Sigmoid colon (tissue), 7 donors: Measurements from ENCODE around the gene LRRC74A. TPM values are rescaled to one million over a fixed set of nuclear protein-coding genes. Genes with fewer than 3 reads are reported as not detected.
A peak's percentile ranks its signal among the peaks of the same experiment; 100 is the strongest.

ENCODE experiments used
- DNase-seq: peaks from one replicate; pipeline ENCODE4 v3.0.0-alpha.2; 2019
- H3K27ac ChIP-seq, 4 donors: fragments of 200-600 bp; sonication (generic); one replicate each; pipeline ENCODE4 v1.5.1; 2016 to 2019; ENCODE audit warnings: mild to moderate bottlenecking in 1 of 4
- H3K27me3 ChIP-seq, 3 donors: fragments of 200-600 bp; sonication (generic); one replicate each; pipeline ENCODE4 v1.5.1; 2019; ENCODE audit warnings: mild to moderate bottlenecking in 1 of 3
- H3K36me3 ChIP-seq, 4 donors: fragments of 200-600 bp; sonication (generic); one replicate each; pipeline ENCODE4 v1.5.1; 2016 to 2019
- H3K4me1 ChIP-seq, 4 donors: fragments of 200-600 bp; sonication (generic); one replicate each; pipeline ENCODE4 v1.5.1; 2017 to 2019
- H3K4me3 ChIP-seq, 4 donors: fragments of 200-600 bp; sonication (generic); one replicate each; pipeline ENCODE4 v1.5.1; 2017 to 2019; ENCODE audit warnings: mild to moderate bottlenecking in 2 of 4, moderate library complexity in 1 of 4
- H3K9me3 ChIP-seq, 4 donors: fragments of 200-600 bp in 3 of 4; sonication (generic) in 3 of 4; one replicate each; pipeline versions ENCODE4 v1.5.1 to v1.6.1; 2013 to 2019
- EP300 ChIP-seq, 4 donors: sonication (generic); formaldehyde crosslinking; IDR thresholded peaks; one replicate each; pipeline ENCODE4 v1.6.1; 2017; ENCODE audit warnings: antibody characterized with exemption in 4 of 4
- POLR2A ChIP-seq, 2 donors: fragments of 450-650 bp; IDR thresholded peaks; one replicate each; pipeline ENCODE4 v1.6.1; 2016; ENCODE audit warnings: antibody characterized with exemption in 2 of 2, mild to moderate bottlenecking in 2 of 2, moderate library complexity in 2 of 2
- POLR2AphosphoS5 ChIP-seq, 4 donors: sonication (generic); formaldehyde crosslinking; IDR thresholded peaks; one replicate each; pipeline ENCODE4 v1.6.1; 2017; ENCODE audit warnings: antibody characterized with exemption in 4 of 4
- WGBS, 2 donors: extraction: QIAGEN DNeasy Blood & Tissue Kit; methylation state at CpG; one replicate each; pipeline ENCODE4 v1.1.7; 2013; 5-methylcytosine and 5-hydroxymethylcytosine counted together
- intact Hi-C: fragments of 100-400 bp; cut with DNase I; formaldehyde crosslinking; loops from one replicate; pipeline ENCODE4 v1.15.1; 2023
- polyA plus RNA-seq, 3 donors: library from polyadenylated mRNA; stranded (reverse); fragments of 200-250 nt; gene quantifications; one replicate each; pipeline ENCODE4 v1.2.3, GENCODE V29; 2013
- total RNA-seq, 4 donors: library from RNA; depleted of rRNA; stranded (reverse); fragments of >200 nt; gene quantifications; one replicate each; pipeline ENCODE4 v1.1.0, GENCODE V29; 2016
- TF ChIP-seq, protein P1 (sequence below), 4 experiments: fragments of 450-650 bp in 3 of 4; fragments of 200-600 bp in 1 of 4; IDR thresholded peaks; one replicate each; pipeline ENCODE4 v1.5.1; 2016 to 2019; ENCODE audit warnings: antibody characterized with exemption in 4 of 4, mild to moderate bottlenecking in 3 of 4, moderate library complexity in 2 of 4
- donor health status: healthy with polysubstance abuse.
- donor health status: Bipolar disorder and iron deficiency.
- donor health status: healthy.

Gene LRRC74A
- total and polyA plus RNA-seq, 7 donors = not detected

DNA sequence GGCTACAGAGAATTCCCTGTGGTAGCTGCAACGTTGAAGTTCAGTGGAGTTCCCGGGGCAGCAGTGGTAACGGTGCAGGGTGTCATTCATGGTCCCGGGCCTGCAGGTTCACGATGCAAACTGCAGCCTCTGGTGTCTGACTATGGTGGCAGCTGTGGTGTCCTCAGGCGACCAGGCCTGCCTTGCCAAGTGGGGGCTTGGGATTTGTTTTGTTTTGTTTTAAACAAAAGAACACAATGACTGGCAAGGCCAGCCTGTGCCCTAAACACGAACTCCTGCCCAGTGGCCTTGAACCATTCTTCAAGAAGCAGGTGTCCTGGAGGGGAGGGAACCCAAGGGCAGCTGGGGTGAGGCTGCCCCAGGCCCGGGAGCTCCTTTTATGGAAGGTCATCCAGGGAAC is 48.5 kb downstream of the LRRC74A start:
- TF ChIP-seq POLR2AphosphoS5 (IDR thresholded peaks at IDR 0.05) = no peak
- TF ChIP-seq POLR2A (IDR thresholded peaks at IDR 0.05) = no peak
- no peak for TF ChIP-seq EP300 (IDR thresholded peaks at IDR 0.05)
- TF ChIP-seq, protein P1, sequence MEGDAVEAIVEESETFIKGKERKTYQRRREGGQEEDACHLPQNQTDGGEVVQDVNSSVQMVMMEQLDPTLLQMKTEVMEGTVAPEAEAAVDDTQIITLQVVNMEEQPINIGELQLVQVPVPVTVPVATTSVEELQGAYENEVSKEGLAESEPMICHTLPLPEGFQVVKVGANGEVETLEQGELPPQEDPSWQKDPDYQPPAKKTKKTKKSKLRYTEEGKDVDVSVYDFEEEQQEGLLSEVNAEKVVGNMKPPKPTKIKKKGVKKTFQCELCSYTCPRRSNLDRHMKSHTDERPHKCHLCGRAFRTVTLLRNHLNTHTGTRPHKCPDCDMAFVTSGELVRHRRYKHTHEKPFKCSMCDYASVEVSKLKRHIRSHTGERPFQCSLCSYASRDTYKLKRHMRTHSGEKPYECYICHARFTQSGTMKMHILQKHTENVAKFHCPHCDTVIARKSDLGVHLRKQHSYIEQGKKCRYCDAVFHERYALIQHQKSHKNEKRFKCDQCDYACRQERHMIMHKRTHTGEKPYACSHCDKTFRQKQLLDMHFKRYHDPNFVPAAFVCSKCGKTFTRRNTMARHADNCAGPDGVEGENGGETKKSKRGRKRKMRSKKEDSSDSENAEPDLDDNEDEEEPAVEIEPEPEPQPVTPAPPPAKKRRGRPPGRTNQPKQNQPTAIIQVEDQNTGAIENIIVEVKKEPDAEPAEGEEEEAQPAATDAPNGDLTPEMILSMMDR (IDR thresholded peaks at IDR 0.05) = no peak
- Histone ChIP-seq H3K4me3 (no peak overlapping the region), H3K27me3 (peaks cover 0 to 4% (median 0%) of the 10 kb centered on the region in 3 donors), H3K4me1 (no peaks in the 10 kb centered on the region), H3K36me3 (no peaks in the 10 kb centered on the region), H3K27ac (no peak overlapping the region), H3K9me3 (no peaks in the 10 kb centered on the region)
- DNase-seq = no peak
- WGBS, 2 donors = 77 to 84% methylated on average over 8 of the region's 8 CpGs
- intact Hi-C loops = loop anchor here (5.0 kb wide), 1 partner anchor 443 kb away; no protein-coding TSS in a partner anchor

DNA sequence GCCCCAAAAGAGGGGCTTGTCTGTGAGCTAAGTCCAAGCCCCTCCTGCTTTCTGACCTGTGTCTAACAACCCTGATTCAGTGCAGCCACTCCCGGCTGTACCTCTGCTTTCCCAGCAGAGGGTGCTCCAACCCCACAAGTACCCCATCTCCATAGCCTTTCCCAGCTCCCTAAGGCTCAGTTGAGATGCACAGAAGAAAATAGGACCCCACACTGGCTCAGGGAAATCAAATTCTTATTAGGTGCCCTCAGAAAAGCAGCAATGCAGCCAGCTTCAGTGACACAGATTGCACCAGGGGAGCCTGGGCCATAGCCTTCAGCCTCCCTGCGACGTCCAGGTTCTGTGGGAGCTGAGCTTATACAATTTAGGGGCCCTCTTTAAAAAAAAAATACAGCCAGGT is 49.9 kb downstream of the LRRC74A start:
- Histone ChIP-seq H3K27ac (no peak overlapping the region), H3K36me3 (no peaks in the 10 kb centered on the region), H3K4me1 (no peaks in the 10 kb centered on the region), H3K9me3 (no peaks in the 10 kb centered on the region), H3K4me3 (no peak overlapping the region), H3K27me3 (no peaks in the 10 kb centered on the region)
- intact Hi-C loops = loop anchor here (1.0 kb wide), 2 partner anchors 37 to 194 kb away; no protein-coding TSS in a partner anchor
- WGBS, 2 donors = 61 to 63% methylated on average over 3 of the region's 3 CpGs
- peak; percentile 82 for DNase-seq
- TF ChIP-seq, protein P1 (IDR thresholded peaks at IDR 0.05) = peak; percentile 90 to 95 (median 92)
- no peak for TF ChIP-seq EP300 (IDR thresholded peaks at IDR 0.05)

DNA sequence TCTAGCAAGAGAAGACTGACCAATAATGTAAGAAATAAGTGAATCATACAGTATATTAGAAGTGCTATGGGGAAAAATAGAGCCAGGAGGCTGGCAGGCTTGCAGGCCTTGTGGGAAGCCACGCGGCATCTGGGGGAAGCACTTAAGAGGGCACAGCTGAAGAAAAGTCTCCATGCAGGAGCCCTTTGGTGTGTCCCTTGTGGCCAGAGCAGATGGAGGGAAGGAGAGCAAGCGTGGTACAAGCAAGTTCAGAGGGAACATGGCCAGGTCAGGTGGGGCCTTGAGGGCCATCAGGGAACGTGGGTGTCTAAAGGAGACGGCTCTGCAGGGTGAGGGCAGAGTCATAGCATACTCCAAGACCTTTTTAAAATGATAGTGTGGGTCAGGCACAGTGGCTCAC is 51.7 kb downstream of the LRRC74A start:
- WGBS, 2 donors = 83 to 92% methylated on average over 5 of the region's 5 CpGs

DNA sequence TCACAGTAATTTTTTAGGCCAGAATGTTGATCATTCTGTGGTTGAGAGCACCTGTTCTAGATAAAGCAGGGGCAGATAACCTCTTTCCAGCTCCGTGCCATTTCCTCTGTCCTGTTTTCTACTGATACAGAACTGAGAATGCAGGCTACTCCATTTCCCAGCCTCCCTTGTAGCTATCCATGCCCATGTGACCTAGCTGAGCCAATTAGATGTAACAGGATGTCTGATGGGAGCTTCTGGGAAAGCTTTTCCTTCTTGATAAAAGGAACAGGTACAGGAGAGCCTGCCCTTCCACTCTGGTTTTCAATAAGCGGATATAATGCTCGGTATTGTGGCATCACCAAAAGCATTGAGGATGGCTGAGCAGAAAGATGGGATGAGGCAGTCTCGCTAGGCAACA is 54.2 kb downstream of the LRRC74A start:
- intact Hi-C loops = no loop called here
- TF ChIP-seq POLR2AphosphoS5 (IDR thresholded peaks at IDR 0.05) (no peak), POLR2A (IDR thresholded peaks at IDR 0.05) (no peak), EP300 (IDR thresholded peaks at IDR 0.05) (no peak)
- TF ChIP-seq, protein P1 (IDR thresholded peaks at IDR 0.05) = no peak
- Histone ChIP-seq H3K27me3 (no peaks in the 10 kb centered on the region), H3K4me1 (no peaks in the 10 kb centered on the region), H3K9me3 (no peaks in the 10 kb centered on the region), H3K27ac (no peak overlapping the region), H3K36me3 (no peaks in the 10 kb centered on the region), H3K4me3 (no peak overlapping the region)
- DNase-seq = no peak
- WGBS, 2 donors = 79 to 82% methylated on average over 4 of the region's 4 CpGs

More for the DNA sequence above, 51.7 kb downstream of the LRRC74A start:
- Histone ChIP-seq H3K27ac (no peak overlapping the region), H3K4me3 (no peak overlapping the region), H3K9me3 (no peaks in the 10 kb centered on the region), H3K36me3 (no peaks in the 10 kb centered on the region), H3K4me1 (no peaks in the 10 kb centered on the region), H3K27me3 (no peaks in the 10 kb centered on the region)
- DNase-seq = no peak
- TF ChIP-seq, protein P1 (IDR thresholded peaks at IDR 0.05) = no peak
- TF ChIP-seq POLR2A (IDR thresholded peaks at IDR 0.05) = no peak
- TF ChIP-seq EP300 (IDR thresholded peaks at IDR 0.05) = no peak
- TF ChIP-seq POLR2AphosphoS5 (IDR thresholded peaks at IDR 0.05) = no peak
- intact Hi-C loops = no loop called here

DNA sequence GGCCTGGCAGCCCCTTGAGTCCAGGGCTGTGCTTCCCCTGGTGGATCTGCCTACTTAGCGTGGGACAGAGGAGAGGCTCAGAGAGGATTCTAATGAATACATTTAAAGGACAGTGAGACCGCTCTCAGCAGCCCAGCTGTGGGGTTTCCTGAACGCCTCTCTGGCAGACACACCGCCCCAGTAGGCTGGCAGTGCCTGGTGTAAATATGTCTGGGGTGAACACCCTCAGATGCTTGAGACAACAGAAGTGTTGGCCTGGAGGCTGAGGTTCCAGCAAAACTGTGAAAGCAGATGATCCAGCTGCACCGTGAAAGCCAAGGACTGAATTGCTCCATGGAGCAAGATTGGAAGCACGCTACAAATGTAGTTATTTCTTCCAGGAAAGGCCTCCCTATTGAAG is 55.1 kb downstream of the LRRC74A start:
- no peak overlapping the region for H3K4me3 ChIP-seq
- no peak overlapping the region for H3K27ac ChIP-seq
- intact Hi-C loops = no loop called here
- WGBS, 2 donors = 87 to 92% methylated on average over 6 of the region's 6 CpGs
- DNase-seq = no peak
- no peaks in the 10 kb centered on the region for H3K36me3 ChIP-seq
- no peaks in the 10 kb centered on the region for H3K9me3 ChIP-seq
- H3K27me3 ChIP-seq = no peaks in the 10 kb centered on the region
- no peaks in the 10 kb centered on the region for H3K4me1 ChIP-seq
- TF ChIP-seq POLR2A (IDR thresholded peaks at IDR 0.05) (no peak), POLR2AphosphoS5 (IDR thresholded peaks at IDR 0.05) (no peak), EP300 (IDR thresholded peaks at IDR 0.05) (no peak)
- TF ChIP-seq, protein P1 (IDR thresholded peaks at IDR 0.05) = no peak
